ENCODE results near the gene G6PC3.

DNA sequence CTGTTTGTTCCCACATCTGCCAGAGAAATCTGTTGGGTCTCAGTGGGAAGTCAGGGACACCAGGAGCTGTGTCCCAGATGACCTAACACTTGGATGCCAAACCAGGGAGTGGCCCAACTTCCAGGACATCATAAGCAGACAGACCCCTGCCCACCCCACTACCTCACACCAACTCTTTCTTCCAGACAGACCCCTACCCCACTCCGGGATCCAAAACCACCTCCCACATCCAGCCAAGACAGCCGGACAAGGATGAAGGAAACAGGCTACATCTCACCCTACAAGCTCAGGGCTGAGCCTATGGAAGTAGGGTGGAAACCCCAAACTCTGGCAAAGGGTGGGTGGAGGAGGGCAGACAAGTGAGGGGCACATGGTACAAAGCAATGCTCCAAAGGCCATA, 49.3 kb downstream of the G6PC3 start:
- TF ChIP-seq, protein P1, sequence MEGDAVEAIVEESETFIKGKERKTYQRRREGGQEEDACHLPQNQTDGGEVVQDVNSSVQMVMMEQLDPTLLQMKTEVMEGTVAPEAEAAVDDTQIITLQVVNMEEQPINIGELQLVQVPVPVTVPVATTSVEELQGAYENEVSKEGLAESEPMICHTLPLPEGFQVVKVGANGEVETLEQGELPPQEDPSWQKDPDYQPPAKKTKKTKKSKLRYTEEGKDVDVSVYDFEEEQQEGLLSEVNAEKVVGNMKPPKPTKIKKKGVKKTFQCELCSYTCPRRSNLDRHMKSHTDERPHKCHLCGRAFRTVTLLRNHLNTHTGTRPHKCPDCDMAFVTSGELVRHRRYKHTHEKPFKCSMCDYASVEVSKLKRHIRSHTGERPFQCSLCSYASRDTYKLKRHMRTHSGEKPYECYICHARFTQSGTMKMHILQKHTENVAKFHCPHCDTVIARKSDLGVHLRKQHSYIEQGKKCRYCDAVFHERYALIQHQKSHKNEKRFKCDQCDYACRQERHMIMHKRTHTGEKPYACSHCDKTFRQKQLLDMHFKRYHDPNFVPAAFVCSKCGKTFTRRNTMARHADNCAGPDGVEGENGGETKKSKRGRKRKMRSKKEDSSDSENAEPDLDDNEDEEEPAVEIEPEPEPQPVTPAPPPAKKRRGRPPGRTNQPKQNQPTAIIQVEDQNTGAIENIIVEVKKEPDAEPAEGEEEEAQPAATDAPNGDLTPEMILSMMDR (conservative IDR thresholded peaks at IDR 0.05; ENCODE audit: low read depth, low read length): no peak
- TF ChIP-seq EZH2 (IDR thresholded peaks at IDR 0.05; ENCODE audit: borderline replicate concordance, low read depth, low read length, poor library complexity, severe bottlenecking): no peak
